HG02973 (cell line): ENCODE results near the gene RPS6KC1.
"Not testable (repeated sequence)": the region's sequence is repeated elsewhere in the genome, so short reads cannot be mapped to it uniquely, and the experiment has no call there.

Source experiments
- ATAC-seq: cut with Tn5 transposase; IDR thresholded peaks from one replicate; pipeline ENCODE4 v1.9.1; 2021; ENCODE audit warnings: moderate library complexity; ENCODE audit not compliant: unreplicated experiment

The RPS6KC1 gene

DNA sequence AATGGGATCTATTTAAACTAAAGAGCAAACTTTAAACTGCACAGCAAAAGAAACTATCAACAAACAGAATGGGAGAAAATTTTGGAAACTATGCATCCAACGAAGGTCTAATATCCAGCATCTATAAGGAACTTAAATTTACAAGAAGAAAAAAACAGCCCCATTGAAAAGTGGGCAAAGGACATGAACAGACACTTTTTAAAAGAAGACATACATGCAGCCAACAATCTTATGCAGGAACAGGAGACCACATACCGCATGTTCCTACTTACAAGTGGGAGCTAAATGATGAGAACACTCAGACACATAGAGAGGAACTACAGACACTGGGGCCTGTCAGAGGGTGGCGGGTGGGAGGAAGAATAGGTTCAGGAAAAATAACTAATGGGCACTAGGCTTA is 149.6 kb downstream of the RPS6KC1 start:
- ATAC-seq: no peak

GRCh38 chr1:213201380-213202155 is 150.5 kb downstream of the RPS6KC1 start:
- ATAC-seq: no peak

DNA sequence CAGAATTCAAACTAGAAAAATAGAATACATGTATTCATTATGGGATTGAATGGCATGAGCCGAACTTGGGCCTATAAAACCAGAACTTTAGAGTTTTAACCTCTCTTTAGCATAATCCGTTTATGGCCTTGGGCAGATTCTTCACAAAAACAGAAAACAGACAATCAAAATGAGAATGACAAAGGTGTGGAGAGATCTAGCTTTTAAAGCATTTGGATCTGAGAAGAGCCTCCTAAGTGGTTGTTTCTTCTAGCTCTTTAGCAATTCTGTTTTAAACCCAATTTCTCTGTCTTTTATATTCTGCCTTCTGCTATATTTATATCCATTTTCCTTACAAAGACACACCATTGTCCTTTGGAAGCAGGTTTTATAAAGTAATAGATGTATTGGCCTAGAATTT is 160.2 kb downstream of the RPS6KC1 start:
- ATAC-seq: no peak

DNA sequence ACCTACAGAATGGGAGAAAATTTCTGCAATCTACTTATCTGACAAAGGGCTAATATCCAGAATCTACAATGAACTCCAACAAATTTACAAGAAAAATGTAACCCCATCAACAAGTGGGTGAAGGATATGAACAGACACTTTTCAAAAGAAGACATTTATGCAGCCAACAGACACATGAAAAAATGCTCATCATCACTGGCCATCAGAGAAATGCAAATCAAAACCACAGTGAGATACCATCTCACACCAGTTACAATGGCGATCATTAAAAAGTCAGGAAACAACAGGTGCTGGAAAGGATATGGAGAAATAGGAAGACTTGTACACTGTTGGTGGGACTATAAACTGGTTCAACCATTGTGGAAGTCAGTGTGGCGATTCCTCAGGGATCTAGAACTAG is 168.0 kb downstream of the RPS6KC1 start:
- not testable (repeated sequence) for ATAC-seq

- no peak for ATAC-seq
Observed at GRCh38 chr1:213221209-213221608, 170.2 kb downstream of the RPS6KC1 start.

DNA sequence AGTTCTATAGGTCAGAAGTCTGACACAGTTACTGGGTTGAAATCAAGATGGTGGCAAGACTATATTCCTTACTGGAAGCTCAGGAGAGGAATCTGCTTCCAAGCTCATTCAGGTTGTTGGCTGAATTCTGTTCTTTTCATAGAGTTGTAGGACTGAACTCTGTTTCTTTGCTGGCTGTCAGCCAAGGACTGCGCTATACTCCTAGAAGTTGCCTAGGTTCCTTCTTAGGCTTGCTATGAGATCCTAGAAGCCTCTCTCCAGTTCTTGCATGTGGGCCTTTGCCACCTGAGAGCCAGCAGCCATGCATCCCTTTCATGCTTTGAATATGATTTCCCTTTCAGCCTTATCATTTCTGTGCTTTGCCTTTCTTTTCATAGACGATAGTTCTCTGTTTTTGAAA is 176.4 kb downstream of the RPS6KC1 start:
- ATAC-seq: no peak

GRCh38 chr1:213231795-213232231 is 180.8 kb downstream of the RPS6KC1 start:
- ATAC-seq: no peak

DNA sequence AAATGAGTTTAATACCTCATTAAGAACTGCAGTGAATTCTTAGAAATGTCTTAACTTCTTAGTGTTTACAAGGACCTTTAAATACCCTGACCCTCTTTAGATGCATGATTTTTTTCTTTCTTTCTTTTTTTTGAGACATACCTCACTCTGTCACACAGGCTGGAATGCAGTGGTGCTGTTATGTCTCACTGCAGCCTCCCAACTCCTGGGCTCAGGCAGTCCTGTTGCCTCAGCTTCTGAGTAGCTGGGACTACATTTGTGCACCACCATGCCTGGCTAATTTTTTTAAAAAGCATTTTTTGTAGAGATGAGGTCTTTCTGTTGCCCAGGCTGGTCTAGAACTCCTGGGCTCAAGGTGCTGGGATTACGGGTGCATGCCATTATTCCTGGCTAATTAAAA is 191.8 kb downstream of the RPS6KC1 start:
- no peak for ATAC-seq

DNA sequence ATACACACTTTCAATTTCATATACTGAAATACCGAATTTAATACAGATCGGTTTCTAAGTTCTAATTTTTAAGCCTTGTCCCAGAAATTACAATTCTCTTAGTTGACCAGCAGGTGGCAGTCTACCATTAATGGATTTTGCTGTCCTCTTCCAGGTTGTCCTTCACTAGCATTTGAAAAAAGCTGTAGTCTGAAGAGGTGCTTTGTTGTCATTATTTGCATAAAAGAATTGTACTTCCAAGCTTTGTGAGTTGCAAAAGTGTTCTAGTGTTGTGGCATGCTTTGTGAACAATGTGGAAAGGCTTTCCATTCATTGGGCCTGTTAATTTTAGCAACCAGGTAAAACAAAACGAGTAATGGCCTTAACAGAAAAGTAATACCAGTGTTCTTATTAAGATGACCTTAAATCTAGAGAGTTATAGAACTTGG is 193.6 kb downstream of the RPS6KC1 start:
- ATAC-seq: no peak

DNA sequence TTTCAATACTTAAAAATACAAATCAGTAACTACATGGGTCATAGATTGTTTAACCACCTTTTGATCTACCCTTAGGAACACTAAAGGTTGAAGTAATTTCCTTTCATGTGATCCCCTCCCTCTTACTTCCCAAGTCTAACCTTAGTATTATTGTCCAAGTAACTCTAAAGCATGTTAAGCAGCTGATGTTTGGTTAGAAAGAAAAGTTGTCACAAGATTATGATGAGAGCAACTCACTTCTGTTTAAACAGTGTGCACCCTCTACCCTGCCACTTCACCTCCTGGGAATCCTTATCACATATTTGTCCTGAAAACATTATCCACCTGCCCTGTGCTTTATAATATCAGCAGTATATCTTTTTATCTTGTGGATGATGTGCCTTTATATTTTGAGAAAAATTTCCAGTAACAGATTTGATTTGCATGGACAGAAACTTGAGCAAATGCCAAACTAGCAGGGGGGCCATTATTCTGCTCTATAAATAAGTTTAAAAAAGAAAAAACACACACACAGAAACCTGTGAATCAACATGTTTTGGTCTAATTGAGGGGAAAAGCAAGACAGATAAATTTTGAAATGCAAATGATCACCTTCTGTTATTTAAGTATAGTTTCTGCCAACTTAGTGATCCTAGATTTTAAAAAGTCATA is 194.3 kb downstream of the RPS6KC1 start:
- no peak for ATAC-seq

- ATAC-seq: no peak
Observed at GRCh38 chr1:213247038-213247437, 196.0 kb downstream of the RPS6KC1 start.

DNA sequence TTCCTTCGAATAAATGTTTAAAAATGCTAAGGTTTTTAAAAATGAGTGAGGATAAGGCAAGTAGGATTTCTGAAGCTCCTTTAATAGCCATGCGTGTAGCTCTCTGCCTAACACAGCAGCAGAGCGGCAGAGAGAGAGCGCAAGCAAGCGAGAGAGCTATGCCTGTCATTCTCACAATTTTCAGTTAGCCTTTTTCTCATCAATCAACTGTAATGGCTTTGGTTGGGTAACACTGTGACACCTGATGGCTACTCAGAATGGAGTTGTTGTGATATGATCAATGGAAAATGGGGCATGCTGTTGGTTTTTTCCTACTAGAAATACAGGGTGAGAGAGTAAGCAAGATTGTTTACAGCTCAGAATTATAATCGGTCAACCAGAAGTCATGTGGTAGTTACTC is 198.4 kb downstream of the RPS6KC1 start:
- no peak for ATAC-seq

GRCh38 chr1:213250041-213250440 is 199.0 kb downstream of the RPS6KC1 start:
- ATAC-seq: no peak

- no peak for ATAC-seq
Observed at GRCh38 chr1:213250446-213250845, 199.4 kb downstream of the RPS6KC1 start.

- ATAC-seq: no peak
Observed at GRCh38 chr1:213251972-213252371, 200.9 kb downstream of the RPS6KC1 start.

GRCh38 chr1:213256438-213257087 is 205.5 kb downstream of the RPS6KC1 start:
- peak; percentile 69 for ATAC-seq

DNA sequence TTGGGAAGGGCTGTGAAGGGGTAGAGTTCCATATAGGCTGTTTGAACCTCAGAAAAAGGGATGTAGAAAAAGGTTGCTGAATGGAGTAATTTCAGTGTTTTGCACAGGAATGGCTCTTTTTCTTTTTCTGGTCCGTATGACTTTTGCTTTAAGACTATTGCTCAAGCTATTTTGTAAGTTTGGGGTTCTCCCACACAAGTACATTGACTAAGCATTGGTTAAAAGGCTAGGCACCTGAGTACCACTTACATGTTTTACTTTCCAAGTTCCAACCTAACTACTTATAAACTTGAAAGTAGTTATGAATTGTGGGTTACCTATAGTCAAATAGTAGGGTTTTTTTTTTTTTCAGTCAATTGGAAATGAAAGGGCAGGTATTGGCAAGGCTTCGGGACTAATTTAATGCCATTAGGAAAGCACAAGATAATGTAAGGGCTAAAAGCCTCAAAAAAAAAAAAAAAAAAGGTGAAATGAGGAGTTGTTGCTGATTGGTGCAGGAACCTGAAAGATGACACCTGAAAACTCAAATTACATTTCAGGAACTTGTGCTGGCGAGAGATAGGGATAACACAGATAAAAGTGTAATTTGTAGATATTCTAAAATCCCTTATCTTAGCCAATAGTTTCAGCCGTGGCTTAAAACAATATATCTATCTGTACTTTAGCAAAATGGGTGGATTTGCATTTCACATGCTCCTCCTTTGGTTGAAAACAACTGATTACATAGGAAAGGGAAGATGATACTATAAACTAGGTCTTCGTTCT is 209.5 kb downstream of the RPS6KC1 start:
- ATAC-seq: no peak

DNA sequence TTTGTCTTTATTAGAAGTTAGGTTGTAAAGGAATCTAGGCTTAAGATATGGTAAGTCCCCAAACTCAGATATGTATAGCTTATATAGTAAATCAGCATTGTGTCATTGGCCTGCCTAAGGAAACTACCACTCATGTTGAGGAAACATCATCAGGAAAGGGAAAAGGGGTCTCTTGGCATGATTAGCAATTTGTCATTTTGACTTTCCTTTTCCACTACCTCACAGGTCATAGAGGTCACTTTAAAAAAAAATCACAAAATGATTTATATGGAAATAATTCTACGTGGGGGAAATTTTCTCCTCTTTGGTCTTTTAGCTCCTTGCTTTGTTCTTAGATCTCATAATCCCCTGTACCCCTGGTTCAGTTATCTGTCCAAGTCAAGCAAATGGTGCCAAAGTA is 213.5 kb downstream of the RPS6KC1 start:
- ATAC-seq: no peak

- ATAC-seq: no peak
Observed at GRCh38 chr1:213266983-213267772, 216.1 kb downstream of the RPS6KC1 start.

DNA sequence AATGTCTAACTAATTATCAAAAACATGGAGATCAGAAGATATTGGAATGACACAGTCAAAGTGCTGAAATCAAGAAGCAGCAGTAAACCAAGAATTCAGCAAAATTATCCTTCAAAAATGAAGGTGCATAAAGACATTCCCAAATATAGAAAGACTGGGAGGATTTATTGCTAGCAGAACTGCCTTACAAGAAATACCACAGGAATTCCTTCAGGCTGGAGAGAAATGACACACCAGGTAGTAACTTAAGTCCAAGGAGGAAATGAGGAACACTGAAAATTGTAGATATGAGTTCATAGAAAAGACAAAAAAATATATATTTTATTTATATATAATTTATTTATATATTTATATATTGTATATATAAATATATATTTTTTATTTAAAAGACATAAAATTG is 217.2 kb downstream of the RPS6KC1 start:
- no peak for ATAC-seq
